HCT116 (cell line): ENCODE measurements around the gene UBR3. TPM values are rescaled to one million over a fixed set of nuclear protein-coding genes. Genes with fewer than 3 reads are reported as not detected.

Experiments
- ATAC-seq: fragments of 200-7000 bp; cut with Tn5 transposase; 2 replicates; pipeline ENCODE4 v1.9.1; 2020; ENCODE audit warnings: mild to moderate bottlenecking, moderate library complexity
- BruUV-seq: library from RNA; stranded (reverse); fragments of 400-500 nt; replicated peaks from 2 replicates; lab custom pipeline; 2021; lab: Mats Ljungman, UMichigan
- CTCF ChIA-PET: fragments of 300-600 bp; sonication (Branson Sonifier 250); formaldehyde crosslinking; loops from one replicate; lab custom pipeline; 2021; ENCODE audit warnings: antibody characterized with exemption; lab: Charles Lee
- POLR2A ChIA-PET: fragments of 300-600, 350-600 bp; sonication (Branson Sonifier 250); formaldehyde crosslinking; loops from one replicate; lab custom pipeline; 2021; ENCODE audit warnings: antibody characterized with exemption; lab: Charles Lee
- RAD21 ChIA-PET, 2 experiments: fragments of 300-600 bp; sonication (Branson Sonifier 250); formaldehyde crosslinking; loops; one replicate each; lab custom pipeline; 2023; ENCODE audit warnings: low total read pairs in 2 of 2; ENCODE audit not compliant: uncharacterized antibody in 2 of 2, unreplicated experiment in 2 of 2, low non-redundant PET in 1 of 2; lab: Charles Lee
- DNase-seq: peaks from one replicate; pipeline ENCODE4 v3.0.0-alpha.2; 2010; ENCODE audit warnings: low read depth, low spot score
- H2AFZ ChIP-seq: fragments of 200-600 bp; shearing (Covaris generic), sonication (generic); 2 replicates; pipeline ENCODE4 v1.6.1; 2017; ENCODE audit warnings: low read depth, mixed run types, mixed read lengths, antibody characterized with exemption, low read length; ENCODE audit not compliant: poor library complexity, severe bottlenecking
- H3K27ac ChIP-seq: 2 replicates; pipeline ENCODE4 v1.5.1; 2012; ENCODE audit warnings: low read depth, low read length
- H3K27me3 ChIP-seq: fragments of 200-600 bp; sonication (generic); 2 replicates; pipeline ENCODE4 v1.6.1; 2016; ENCODE audit warnings: mixed run types, low read length, mixed read lengths; ENCODE audit not compliant: insufficient read depth
- H3K36me3 ChIP-seq, 2 experiments: fragments of 200-500 bp in 1 of 2; fragments of 200-600 bp in 1 of 2; sonication (Bioruptor generic) in 1 of 2; sonication (generic) in 1 of 2; 2 replicates each; pipeline versions ENCODE4 v1.5.1 to v1.6.1; 2014 to 2016; ENCODE audit warnings: low read length in 2 of 2, inconsistent platforms in 1 of 2, mixed read lengths in 1 of 2, mixed run types in 1 of 2; ENCODE audit not compliant: insufficient read depth in 2 of 2, control insufficient read depth in 1 of 2
- H3K4me1 ChIP-seq, 2 experiments: fragments of 200-600 bp in 1 of 2; sonication (generic) in 1 of 2; 2 replicates each; pipeline versions ENCODE4 v1.5.1 to v1.6.1; 2012 to 2017; ENCODE audit warnings: low read length in 2 of 2, inconsistent platforms in 1 of 2, mild to moderate bottlenecking in 1 of 2, mixed read lengths in 1 of 2, mixed run types in 1 of 2, moderate library complexity in 1 of 2; ENCODE audit not compliant: insufficient read depth in 2 of 2, control insufficient read depth in 1 of 2
- H3K4me2 ChIP-seq: fragments of 200-600 bp; sonication (generic); 2 replicates; pipeline ENCODE4 v1.6.1; 2017; ENCODE audit warnings: mixed run types, low read length, mixed read lengths
- H3K4me3 ChIP-seq, 2 experiments: fragments of 200-600 bp in 1 of 2; sonication (generic) in 1 of 2; replicated peaks in 1 of 2; 2 replicates each; pipeline ENCODE4 v1.5.1; 2011 to 2016; ENCODE audit warnings: low read length in 2 of 2, control low read depth in 1 of 2, low read depth in 1 of 2, mild to moderate bottlenecking in 1 of 2, mixed read lengths in 1 of 2, mixed run types in 1 of 2
- H3K79me2 ChIP-seq: fragments of 200-600 bp; sonication (generic); 2 replicates; pipeline ENCODE4 v1.6.1; 2017; ENCODE audit warnings: mild to moderate bottlenecking, mixed run types, low read length, moderate library complexity, mixed read lengths; ENCODE audit not compliant: insufficient read depth
- H3K9ac ChIP-seq: fragments of 200-600 bp; sonication (generic); 2 replicates; pipeline ENCODE4 v1.6.1; 2016; ENCODE audit warnings: low read length, mixed read lengths
- H3K9me2 ChIP-seq: fragments of 200-600 bp; sonication (generic), shearing (Covaris generic); 2 replicates; pipeline ENCODE4 v1.6.1; 2017; ENCODE audit warnings: mixed run types, mild to moderate bottlenecking, moderate library complexity; ENCODE audit not compliant: insufficient read depth
- H3K9me3 ChIP-seq, 2 experiments: fragments of 200-500 bp in 1 of 2; fragments of 200-600 bp in 1 of 2; sonication (Bioruptor generic) in 1 of 2; sonication (generic) in 1 of 2; 2 replicates each; pipeline ENCODE4 v1.6.1; 2014 to 2017; ENCODE audit warnings: low read length in 2 of 2, mixed read lengths in 2 of 2, inconsistent platforms in 1 of 2, low read depth in 1 of 2, mild to moderate bottlenecking in 1 of 2, mixed run types in 1 of 2, moderate library complexity in 1 of 2; ENCODE audit not compliant: control insufficient read depth in 1 of 2, insufficient read depth in 1 of 2
- H4K20me1 ChIP-seq: fragments of 200-600 bp; sonication (generic), shearing (Covaris generic); 2 replicates; pipeline ENCODE4 v1.6.1; 2017; ENCODE audit warnings: mixed run types, mild to moderate bottlenecking, moderate library complexity; ENCODE audit not compliant: insufficient read depth
- CBX3 ChIP-seq: IDR thresholded peaks from 2 replicates; pipeline ENCODE4 v1.6.1; 2012; ENCODE audit warnings: low read depth
- CEBPB ChIP-seq: IDR thresholded peaks from 2 replicates; pipeline ENCODE4 v1.6.1; 2012; ENCODE audit warnings: low read depth
- ELF1 ChIP-seq: IDR thresholded peaks from 2 replicates; pipeline ENCODE4 v1.6.1; 2012; ENCODE audit warnings: low read depth, borderline replicate concordance
- FOSL1 ChIP-seq: IDR thresholded peaks from 2 replicates; pipeline ENCODE4 v1.6.1; 2012; ENCODE audit warnings: low read depth
- JUND ChIP-seq: IDR thresholded peaks from 2 replicates; pipeline ENCODE4 v1.6.1; 2012
- MAX ChIP-seq: IDR thresholded peaks from 2 replicates; pipeline ENCODE4 v1.6.1; 2012
- POLR2A ChIP-seq: IDR thresholded peaks from 2 replicates; pipeline ENCODE4 v1.7.0; 2011; ENCODE audit warnings: borderline replicate concordance; ENCODE audit not compliant: insufficient read depth, insufficient read length; ENCODE audit errors: extremely low read depth
- RAD21 ChIP-seq: IDR thresholded peaks from 2 replicates; pipeline ENCODE4 v1.6.1; 2012; ENCODE audit warnings: low read depth, mild to moderate bottlenecking
- SIN3A ChIP-seq: IDR thresholded peaks from 2 replicates; pipeline ENCODE4 v1.6.1; 2012; ENCODE audit warnings: low read depth
- YY1 ChIP-seq: IDR thresholded peaks from 2 replicates; pipeline ENCODE4 v1.6.1; 2011; ENCODE audit warnings: low read length, low read depth, moderate library complexity, mild to moderate bottlenecking; ENCODE audit not compliant: insufficient replicate concordance; ENCODE audit errors: extremely low read depth
- ZFX ChIP-seq: fragments of 450-650 bp; IDR thresholded peaks from 2 replicates; pipeline ENCODE4 v1.6.1; 2017
- intact Hi-C: fragments of 100-400 bp; cut with micrococcal nuclease; formaldehyde crosslinking; loops from 2 replicates; pipeline ENCODE4 v1.10.0; 2022
- total RNA-seq: library from RNA; stranded (reverse); gene quantifications from one replicate; pipeline ENCODE4 v1.2.1, GENCODE V29; 2021; ENCODE audit not compliant: unreplicated experiment

The UBR3 gene
- total RNA-seq, 1 experiment from 2014 or later, result 29.5 TPM

DNA sequence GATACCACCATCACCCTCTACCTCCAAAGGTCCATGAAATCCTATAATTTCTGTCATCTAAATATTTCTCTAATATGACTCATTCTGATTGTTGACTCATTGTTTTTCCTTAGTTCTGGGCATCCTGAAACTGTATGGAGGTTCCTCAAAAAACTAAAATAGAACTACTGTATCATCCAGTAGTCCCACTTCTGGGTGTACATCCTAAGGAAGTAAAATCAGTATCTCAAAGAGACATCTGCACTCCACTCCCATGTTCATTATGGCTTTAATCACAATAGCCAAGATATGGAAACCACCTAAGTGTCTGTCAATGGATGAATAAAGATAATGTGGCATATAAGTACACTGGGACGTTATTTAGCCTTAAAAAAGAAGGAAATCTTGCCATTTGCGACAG, 224.9 kb downstream of the UBR3 start:
- Histone ChIP-seq H3K79me2 (no peaks in the 10 kb centered on the region), H3K4me3 (no peak overlapping the region), H3K4me1 (0 out of 4 replicates have a peak, but pooled peaks cover 0 to 3% of the 10 kb centered on the region in 2 experiments), H3K4me2 (no peak overlapping the region), H4K20me1 (no peaks in the 10 kb centered on the region), H3K27me3 (no peaks in the 10 kb centered on the region), H3K9me2 (no peaks in the 10 kb centered on the region), H3K9ac (no peak overlapping the region), H2AFZ (no peak overlapping the region), H3K27ac (no peak overlapping the region), H3K36me3 (no peaks in the 10 kb centered on the region), H3K9me3 (no peaks in the 10 kb centered on the region)
- RAD21 ChIA-PET, result no interaction called here
- POLR2A ChIA-PET, result no interaction called here
- ATAC-seq (no peak), DNase-seq (no peak)
- TF ChIP-seq RAD21, result no peak
- TF ChIP-seq FOSL1, result 0 out of 2 replicates have a peak, but pooled peaks have one; percentile 20
- BruUV-seq, result no TSS peak
- CTCF ChIA-PET, result no interaction called here
- intact Hi-C loops, result no loop called here

GRCh38 chr2:170054997-170055396, 227.7 kb downstream of the UBR3 start:
- no TSS peak for BruUV-seq
- intact Hi-C loops, result no loop called here

More at GRCh38 chr2:170054997-170055396, 227.7 kb downstream of the UBR3 start:
- Histone ChIP-seq H3K27me3 (no peaks in the 10 kb centered on the region), H3K4me1 (0 out of 4 replicates have a peak, but pooled peaks cover 0 to 3% of the 10 kb centered on the region in 2 experiments), H4K20me1 (no peaks in the 10 kb centered on the region), H3K27ac (no peak overlapping the region), H3K4me2 (no peak overlapping the region), H3K9me2 (no peaks in the 10 kb centered on the region), H3K9me3 (no peaks in the 10 kb centered on the region), H2AFZ (no peak overlapping the region), H3K36me3 (no peaks in the 10 kb centered on the region), H3K9ac (no peak overlapping the region), H3K79me2 (no peaks in the 10 kb centered on the region), H3K4me3 (no peak overlapping the region)
- ChIA-PET POLR2A (no interaction called here), CTCF (no interaction called here), RAD21 (no interaction called here)
- TF ChIP-seq YY1 (no peak), RAD21 (no peak), CEBPB (no peak), ELF1 (no peak), JUND (no peak), ZFX (no peak), SIN3A (no peak), POLR2A (no peak), CBX3 (no peak), MAX (no peak)
- ATAC-seq (no peak), DNase-seq (no peak)
